WTC11 (cell line): ENCODE data around the gene SIGLEC7.

Experiments used
- AFF4 ChIP-seq: sonication (generic); formaldehyde crosslinking; IDR thresholded peaks from 2 replicates; pipeline ENCODE4 v1.8.1; 2023; ENCODE audit warnings: mild to moderate bottlenecking, missing genetic modification reagents, borderline replicate concordance
- ATF3 ChIP-seq: sonication (generic); formaldehyde crosslinking; conservative IDR thresholded peaks from 2 replicates; pipeline ENCODE4 v1.8.1; 2022; ENCODE audit warnings: mild to moderate bottlenecking, missing genetic modification reagents
- CTCF ChIP-seq: fragments of 200-600 bp; IDR thresholded peaks from 2 replicates; pipeline ENCODE4 v1.8.0; 2022; ENCODE audit warnings: antibody characterized with exemption
- E2F5 ChIP-seq: sonication (generic); formaldehyde crosslinking; IDR thresholded peaks from 2 replicates; pipeline ENCODE4 v1.8.1; 2022; ENCODE audit warnings: mild to moderate bottlenecking, moderate library complexity, missing genetic modification reagents
- JUN ChIP-seq: sonication (generic); formaldehyde crosslinking; IDR thresholded peaks from 2 replicates; pipeline ENCODE4 v1.8.0; 2023; ENCODE audit warnings: mild to moderate bottlenecking, missing genetic modification reagents
- NFE2L1 ChIP-seq: sonication (generic); formaldehyde crosslinking; IDR thresholded peaks from 2 replicates; pipeline ENCODE4 v1.8.1; 2023; ENCODE audit warnings: missing genetic modification reagents
- PRDM15 ChIP-seq: sonication (generic); formaldehyde crosslinking; IDR thresholded peaks from 2 replicates; pipeline ENCODE4 v1.8.0; 2022; ENCODE audit warnings: missing genetic modification reagents
- USF1 ChIP-seq: sonication (generic); formaldehyde crosslinking; IDR thresholded peaks from 2 replicates; pipeline ENCODE4 v1.8.0; 2022; ENCODE audit warnings: mild to moderate bottlenecking, missing genetic modification reagents
- ZBTB43 ChIP-seq: sonication (generic); formaldehyde crosslinking; IDR thresholded peaks from 2 replicates; pipeline ENCODE4 v1.8.1; 2023; ENCODE audit warnings: mild to moderate bottlenecking, missing genetic modification reagents
- TF ChIP-seq, protein P1 (sequence below): sonication (generic); formaldehyde crosslinking; IDR thresholded peaks from 2 replicates; pipeline ENCODE4 v1.8.1; 2023; ENCODE audit warnings: mild to moderate bottlenecking, missing genetic modification reagents, moderate library complexity

DNA sequence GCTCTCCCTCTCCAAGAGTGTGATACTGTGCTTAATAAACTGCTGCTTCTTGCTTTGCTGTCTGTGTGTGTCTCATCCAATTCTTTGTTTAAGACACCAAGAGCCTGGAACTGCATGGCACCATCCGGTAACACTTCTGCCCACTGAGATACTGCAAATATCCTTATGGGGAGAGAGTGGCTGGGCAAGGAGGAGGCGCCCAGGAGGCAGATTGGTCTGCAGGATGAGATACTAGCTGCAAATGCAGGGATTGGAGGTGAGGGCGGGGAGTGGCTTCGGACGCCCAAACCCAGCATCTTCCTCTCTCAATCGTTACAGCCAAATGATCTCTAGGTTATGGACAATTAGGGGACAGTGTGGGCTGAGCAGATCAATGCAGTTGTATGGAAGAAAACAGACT is 1.7 kb upstream of the SIGLEC7 start:
- TF ChIP-seq PRDM15 (CRISPR knock-in tag): no peak
- TF ChIP-seq, protein P1, sequence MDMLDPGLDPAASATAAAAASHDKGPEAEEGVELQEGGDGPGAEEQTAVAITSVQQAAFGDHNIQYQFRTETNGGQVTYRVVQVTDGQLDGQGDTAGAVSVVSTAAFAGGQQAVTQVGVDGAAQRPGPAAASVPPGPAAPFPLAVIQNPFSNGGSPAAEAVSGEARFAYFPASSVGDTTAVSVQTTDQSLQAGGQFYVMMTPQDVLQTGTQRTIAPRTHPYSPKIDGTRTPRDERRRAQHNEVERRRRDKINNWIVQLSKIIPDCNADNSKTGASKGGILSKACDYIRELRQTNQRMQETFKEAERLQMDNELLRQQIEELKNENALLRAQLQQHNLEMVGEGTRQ (CRISPR knock-in tag): no peak
- no peak for TF ChIP-seq CTCF
- no peak for TF ChIP-seq NFE2L1 (CRISPR knock-in tag)
- TF ChIP-seq USF1 (CRISPR knock-in tag): no peak
- no peak for TF ChIP-seq ZBTB43 (CRISPR knock-in tag)
- no peak for TF ChIP-seq E2F5 (CRISPR knock-in tag)
- TF ChIP-seq AFF4: no peak
- no peak for TF ChIP-seq JUN (CRISPR knock-in tag)
- no peak for TF ChIP-seq ATF3
